ENCODE measurements around the gene FAM240A. TPM values are rescaled to one million over a fixed set of nuclear protein-coding genes. Genes with fewer than 3 reads are reported as not detected.

Gene FAM240A
- total RNA-seq, 1 experiment from 2014 or later = not detected

DNA sequence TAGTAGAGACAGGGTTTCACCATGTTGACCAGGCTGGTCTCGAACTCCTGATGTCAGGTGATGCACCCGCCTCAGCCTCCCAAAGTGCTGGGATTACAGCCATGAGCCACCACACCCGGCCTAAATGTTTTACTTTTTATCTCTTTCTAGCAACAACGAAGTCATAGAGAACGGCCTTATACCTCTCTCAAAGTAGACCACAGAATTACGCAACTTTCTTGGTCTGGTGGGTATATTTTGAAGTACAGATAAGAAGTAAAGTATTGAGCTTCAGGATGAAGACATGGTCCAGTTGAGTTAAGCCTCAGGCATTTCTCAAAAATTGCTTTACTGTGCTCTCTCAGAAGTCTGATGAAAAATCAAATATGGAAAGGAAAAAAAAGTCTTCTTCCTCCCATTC, 30.6 kb downstream of the FAM240A start:
- Histone ChIP-seq H3K4me1 (ENCODE audit: control insufficient read depth in 1 of 2, insufficient read depth in 2 of 2, low read length in 2 of 2) (no peaks in the 10 kb centered on the region; a peak in 1 of 4 replicates), H3K27me3 (ENCODE audit: insufficient read depth, low read length) (no peaks in the 10 kb centered on the region), H3K4me3 (replicated peaks in 1 of 2; ENCODE audit: low read depth in 1 of 2, low read length in 2 of 2) (no peak overlapping the region), H3K9me2 (ENCODE audit: insufficient read depth) (no peaks in the 10 kb centered on the region), H2AFZ (ENCODE audit: low read depth, low read length, poor library complexity, severe bottlenecking) (no peak overlapping the region), H3K27ac (ENCODE audit: low read depth, low read length) (no peak overlapping the region), H4K20me1 (ENCODE audit: insufficient read depth) (no peaks in the 10 kb centered on the region), H3K9ac (ENCODE audit: low read length) (no peak overlapping the region), H3K79me2 (ENCODE audit: insufficient read depth, low read length) (no peaks in the 10 kb centered on the region), H3K9me3 (ENCODE audit: control insufficient read depth in 1 of 2, insufficient read depth in 1 of 2, low read depth in 1 of 2, low read length in 2 of 2) (no peaks in the 10 kb centered on the region; a peak in 1 of 4 replicates), H3K36me3 (ENCODE audit: control insufficient read depth in 1 of 2, insufficient read depth in 2 of 2, low read length in 2 of 2) (no peaks in the 10 kb centered on the region), H3K4me2 (ENCODE audit: low read length) (no peak overlapping the region)
- RAD21 ChIA-PET (ENCODE audit: low non-redundant PET in 1 of 2, low total read pairs in 2 of 2, uncharacterized antibody in 2 of 2, unreplicated experiment in 2 of 2) = no interaction called here
- ATAC-seq = no peak
- TF ChIP-seq POLR2A (IDR thresholded peaks at IDR 0.05; ENCODE audit: borderline replicate concordance, extremely low read depth, insufficient read depth, insufficient read length) = no peak
- TF ChIP-seq JUND (IDR thresholded peaks at IDR 0.05) = no peak
- no peak for TF ChIP-seq POLR2AphosphoS5 (IDR thresholded peaks at IDR 0.05; ENCODE audit: low read depth, low read length)
- TF ChIP-seq, protein P1, sequence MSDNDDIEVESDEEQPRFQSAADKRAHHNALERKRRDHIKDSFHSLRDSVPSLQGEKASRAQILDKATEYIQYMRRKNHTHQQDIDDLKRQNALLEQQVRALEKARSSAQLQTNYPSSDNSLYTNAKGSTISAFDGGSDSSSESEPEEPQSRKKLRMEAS (IDR thresholded peaks at IDR 0.05) = no peak
- TF ChIP-seq, protein P2, sequence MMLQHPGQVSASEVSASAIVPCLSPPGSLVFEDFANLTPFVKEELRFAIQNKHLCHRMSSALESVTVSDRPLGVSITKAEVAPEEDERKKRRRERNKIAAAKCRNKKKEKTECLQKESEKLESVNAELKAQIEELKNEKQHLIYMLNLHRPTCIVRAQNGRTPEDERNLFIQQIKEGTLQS (IDR thresholded peaks at IDR 0.05) = no peak
- TF ChIP-seq RAD21 (IDR thresholded peaks at IDR 0.05; ENCODE audit: low read depth) = no peak
- TF ChIP-seq, protein P3, sequence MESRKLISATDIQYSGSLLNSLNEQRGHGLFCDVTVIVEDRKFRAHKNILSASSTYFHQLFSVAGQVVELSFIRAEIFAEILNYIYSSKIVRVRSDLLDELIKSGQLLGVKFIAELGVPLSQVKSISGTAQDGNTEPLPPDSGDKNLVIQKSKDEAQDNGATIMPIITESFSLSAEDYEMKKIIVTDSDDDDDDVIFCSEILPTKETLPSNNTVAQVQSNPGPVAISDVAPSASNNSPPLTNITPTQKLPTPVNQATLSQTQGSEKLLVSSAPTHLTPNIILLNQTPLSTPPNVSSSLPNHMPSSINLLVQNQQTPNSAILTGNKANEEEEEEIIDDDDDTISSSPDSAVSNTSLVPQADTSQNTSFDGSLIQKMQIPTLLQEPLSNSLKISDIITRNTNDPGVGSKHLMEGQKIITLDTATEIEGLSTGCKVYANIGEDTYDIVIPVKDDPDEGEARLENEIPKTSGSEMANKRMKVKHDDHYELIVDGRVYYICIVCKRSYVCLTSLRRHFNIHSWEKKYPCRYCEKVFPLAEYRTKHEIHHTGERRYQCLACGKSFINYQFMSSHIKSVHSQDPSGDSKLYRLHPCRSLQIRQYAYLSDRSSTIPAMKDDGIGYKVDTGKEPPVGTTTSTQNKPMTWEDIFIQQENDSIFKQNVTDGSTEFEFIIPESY (IDR thresholded peaks at IDR 0.05; ENCODE audit: extremely low read depth, insufficient replicate concordance, low read length) = no peak
- DNase-seq (ENCODE audit: low read depth, low spot score) = no peak
- POLR2A ChIA-PET = no interaction called here
- BruUV-seq (replicated peaks) = no TSS peak
- intact Hi-C loops (cut with micrococcal nuclease) = no loop called here
- CTCF ChIA-PET = no interaction called here

DNA sequence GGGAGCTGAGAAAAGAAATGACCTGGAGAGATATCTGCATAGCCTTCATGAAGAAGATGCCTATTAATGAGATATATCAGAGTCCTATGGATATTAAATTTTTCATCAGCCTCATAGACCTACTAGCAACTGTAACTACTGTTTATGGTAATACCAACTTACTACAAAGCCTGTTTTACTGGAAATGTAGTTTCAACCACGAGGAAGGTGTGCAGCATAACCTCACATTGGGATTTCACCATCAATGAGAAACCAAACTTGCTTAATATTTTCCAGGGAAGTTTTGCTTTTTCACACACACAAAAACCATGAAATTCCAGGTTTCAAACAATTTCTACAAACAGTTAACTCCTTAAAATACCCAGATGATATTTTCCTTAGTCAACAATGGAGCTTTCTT, 31.4 kb downstream of the FAM240A start:
- BruUV-seq (replicated peaks) = no TSS peak
- Histone ChIP-seq H3K36me3 (ENCODE audit: control insufficient read depth in 1 of 2, insufficient read depth in 2 of 2, low read length in 2 of 2) (no peaks in the 10 kb centered on the region), H2AFZ (ENCODE audit: low read depth, low read length, poor library complexity, severe bottlenecking) (no peak overlapping the region), H3K9me3 (ENCODE audit: control insufficient read depth in 1 of 2, insufficient read depth in 1 of 2, low read depth in 1 of 2, low read length in 2 of 2) (no peaks in the 10 kb centered on the region; a peak in 2 of 4 replicates), H4K20me1 (ENCODE audit: insufficient read depth) (no peaks in the 10 kb centered on the region), H3K9ac (ENCODE audit: low read length) (no peak overlapping the region), H3K4me2 (ENCODE audit: low read length) (no peak overlapping the region), H3K4me3 (replicated peaks in 1 of 2; ENCODE audit: low read depth in 1 of 2, low read length in 2 of 2) (no peak overlapping the region), H3K4me1 (ENCODE audit: control insufficient read depth in 1 of 2, insufficient read depth in 2 of 2, low read length in 2 of 2) (no peaks in the 10 kb centered on the region; a peak in 1 of 4 replicates), H3K27me3 (ENCODE audit: insufficient read depth, low read length) (no peaks in the 10 kb centered on the region), H3K9me2 (ENCODE audit: insufficient read depth) (no peaks in the 10 kb centered on the region), H3K27ac (ENCODE audit: low read depth, low read length) (no peak overlapping the region), H3K79me2 (ENCODE audit: insufficient read depth, low read length) (no peaks in the 10 kb centered on the region)
- intact Hi-C loops (cut with micrococcal nuclease) = no loop called here
- DNase-seq (ENCODE audit: low read depth, low spot score) (no peak), ATAC-seq (no peak)
- TF ChIP-seq ZFX (IDR thresholded peaks at IDR 0.05) (no peak), EZH2phosphoT487 (IDR thresholded peaks at IDR 0.05; ENCODE audit: borderline replicate concordance) (no peak), YY1 (IDR thresholded peaks at IDR 0.05; ENCODE audit: extremely low read depth, insufficient replicate concordance, low read depth, low read length) (no peak), FOSL1 (IDR thresholded peaks at IDR 0.05; ENCODE audit: low read depth) (no peak), POLR2A (IDR thresholded peaks at IDR 0.05; ENCODE audit: borderline replicate concordance, extremely low read depth, insufficient read depth, insufficient read length) (no peak), CBX3 (IDR thresholded peaks at IDR 0.05; ENCODE audit: low read depth) (no peak), TCF7L2 (IDR thresholded peaks at IDR 0.05; ENCODE audit: borderline replicate concordance, extremely low read depth, insufficient read depth, insufficient read length) (no peak), SIN3A (IDR thresholded peaks at IDR 0.05; ENCODE audit: low read depth) (no peak), EGR1 (IDR thresholded peaks at IDR 0.05; ENCODE audit: low read depth) (no peak), ELF1 (IDR thresholded peaks at IDR 0.05; ENCODE audit: borderline replicate concordance, low read depth) (no peak)
- TF ChIP-seq, protein P3 (IDR thresholded peaks at IDR 0.05; ENCODE audit: extremely low read depth, insufficient replicate concordance, low read length) = no peak
- TF ChIP-seq, protein P2 (IDR thresholded peaks at IDR 0.05) = no peak
- RAD21 ChIA-PET (ENCODE audit: low non-redundant PET in 1 of 2, low total read pairs in 2 of 2, uncharacterized antibody in 2 of 2, unreplicated experiment in 2 of 2) = no interaction called here
- CTCF ChIA-PET = no interaction called here
- POLR2A ChIA-PET = no interaction called here
